Muscle of back (tissue), 11 donors: ENCODE measurements around the gene TBC1D22A. TPM values are rescaled to one million over a fixed set of nuclear protein-coding genes. Genes with fewer than 3 reads are reported as not detected.
"Not testable (repeated sequence)": the region's sequence is repeated elsewhere in the genome, so short reads cannot be mapped to it uniquely, and the experiment has no call there.

Experiments
- DNase-seq, 3 donors: peaks; one replicate each; pipeline versions ENCODE4 v3.0.0 to v3.0.0-alpha.2; 2013
- polyA plus RNA-seq, 10 donors: library from polyadenylated mRNA; unstranded; fragments of 120-200 nt; gene quantifications; one replicate each; pipeline ENCODE4 v1.2.1, GENCODE V29; 2013; ENCODE audit not compliant: insufficient read length in 10 of 10

The TBC1D22A gene
- polyA plus RNA-seq, 10 donors = 10.6 to 14.9 (median 13.4) TPM

DNA sequence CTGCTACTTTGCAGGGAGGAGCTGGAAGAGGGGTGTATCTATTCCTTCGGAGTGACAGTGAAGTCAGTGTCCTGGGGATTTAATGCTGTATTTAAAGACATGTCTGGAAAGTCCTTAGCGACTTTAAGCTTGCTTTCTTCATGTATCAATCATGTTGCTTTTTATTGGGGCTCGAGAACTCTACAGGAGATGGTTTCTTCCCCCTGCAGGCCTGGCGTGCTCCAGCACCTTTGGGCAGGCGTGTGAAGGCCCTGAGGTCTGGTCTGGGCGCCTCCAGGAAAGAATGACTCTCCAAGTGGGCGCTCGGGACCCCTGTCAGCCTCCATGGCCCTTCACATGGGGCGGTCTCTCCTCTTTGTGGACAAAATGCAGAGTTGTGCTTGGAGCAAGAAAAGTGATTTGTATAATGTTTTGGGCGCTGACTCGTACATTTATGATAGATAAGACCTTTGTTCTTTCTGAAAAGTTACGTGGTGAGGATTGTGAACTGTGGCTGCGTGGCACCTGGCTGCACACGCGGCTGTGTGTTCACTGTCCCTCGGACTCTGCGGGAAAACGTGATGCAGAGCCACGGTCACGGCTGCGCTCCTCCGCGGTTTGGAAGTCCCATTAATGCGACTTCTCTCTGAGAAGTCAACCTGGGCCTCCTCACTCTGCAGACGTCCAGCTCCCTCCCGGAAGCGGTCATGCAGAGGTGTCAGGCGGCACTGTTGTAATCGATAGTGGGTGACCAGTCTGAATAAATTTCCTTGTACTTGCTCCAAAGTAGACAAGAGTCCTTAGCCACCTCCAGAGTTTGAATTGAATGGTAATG lies 282.5 kb downstream of the TBC1D22A start:
- DNase-seq = no peak

DNA sequence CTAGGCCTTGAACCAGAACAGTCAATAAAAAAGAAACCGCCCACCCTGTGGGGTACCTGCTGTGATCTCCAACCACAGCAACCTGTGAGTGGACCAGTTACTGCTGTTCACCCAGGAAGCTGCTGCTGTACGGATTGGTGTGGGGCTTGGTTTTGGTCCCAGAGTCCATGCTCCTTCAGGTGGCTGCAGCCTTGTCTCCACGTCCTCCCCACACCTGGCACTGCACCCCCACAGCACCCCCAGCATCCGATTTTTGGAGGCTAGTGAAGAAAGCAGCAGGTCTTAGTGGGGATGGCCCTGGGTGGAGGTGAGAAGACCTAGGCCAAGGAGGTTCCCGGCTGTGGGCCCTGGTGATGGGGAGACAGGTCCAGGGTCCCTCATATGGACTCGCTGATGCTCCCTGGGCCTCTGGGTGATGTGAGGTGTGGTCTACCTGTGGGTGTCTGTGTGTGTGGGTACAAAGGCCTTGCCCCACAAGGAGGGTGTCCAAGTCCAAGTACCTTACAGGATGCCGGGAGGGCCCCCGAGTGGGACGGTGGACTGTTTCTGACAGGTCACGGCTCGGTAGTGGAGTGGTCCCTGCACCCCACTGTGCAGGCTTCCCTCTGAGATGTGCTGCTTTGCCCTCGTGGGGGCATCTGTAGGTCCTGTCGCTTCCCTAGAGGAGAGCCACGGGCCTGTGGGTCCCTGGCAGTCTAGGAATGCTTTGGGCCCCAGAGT lies 283.4 kb downstream of the TBC1D22A start:
- DNase-seq = no peak

DNA sequence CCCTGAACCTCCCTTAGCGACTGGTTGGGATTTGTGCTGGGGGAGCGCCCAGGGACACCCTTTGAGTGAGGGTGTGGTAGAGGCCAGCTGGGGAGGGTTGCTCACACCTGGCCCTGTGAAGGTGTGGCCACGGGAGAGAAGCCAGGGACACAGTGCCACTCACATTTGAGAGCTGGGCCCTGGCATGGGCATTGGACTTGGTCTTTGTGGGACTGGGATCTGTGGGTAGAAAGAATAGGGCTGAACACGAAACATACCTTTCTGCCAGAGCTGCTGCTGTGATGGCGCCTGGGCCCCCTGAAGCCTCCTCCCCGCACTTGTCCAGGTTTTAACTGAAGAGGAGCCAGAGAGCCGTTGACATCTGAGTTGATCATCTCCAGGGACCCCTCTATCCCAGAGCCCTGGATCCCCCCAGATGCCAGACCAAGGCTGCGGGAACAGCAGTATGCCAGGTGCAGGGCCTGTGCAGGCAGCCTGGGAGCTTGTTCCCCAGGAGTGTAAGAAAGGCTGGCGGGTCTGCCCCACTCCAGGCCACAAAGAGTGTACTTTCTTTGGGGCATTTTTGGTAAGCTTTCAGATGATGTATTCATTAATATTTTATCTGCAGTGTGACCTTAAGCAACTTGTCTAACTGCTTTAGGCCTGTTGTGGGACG lies 284.1 kb downstream of the TBC1D22A start:
- no peak for DNase-seq

DNA sequence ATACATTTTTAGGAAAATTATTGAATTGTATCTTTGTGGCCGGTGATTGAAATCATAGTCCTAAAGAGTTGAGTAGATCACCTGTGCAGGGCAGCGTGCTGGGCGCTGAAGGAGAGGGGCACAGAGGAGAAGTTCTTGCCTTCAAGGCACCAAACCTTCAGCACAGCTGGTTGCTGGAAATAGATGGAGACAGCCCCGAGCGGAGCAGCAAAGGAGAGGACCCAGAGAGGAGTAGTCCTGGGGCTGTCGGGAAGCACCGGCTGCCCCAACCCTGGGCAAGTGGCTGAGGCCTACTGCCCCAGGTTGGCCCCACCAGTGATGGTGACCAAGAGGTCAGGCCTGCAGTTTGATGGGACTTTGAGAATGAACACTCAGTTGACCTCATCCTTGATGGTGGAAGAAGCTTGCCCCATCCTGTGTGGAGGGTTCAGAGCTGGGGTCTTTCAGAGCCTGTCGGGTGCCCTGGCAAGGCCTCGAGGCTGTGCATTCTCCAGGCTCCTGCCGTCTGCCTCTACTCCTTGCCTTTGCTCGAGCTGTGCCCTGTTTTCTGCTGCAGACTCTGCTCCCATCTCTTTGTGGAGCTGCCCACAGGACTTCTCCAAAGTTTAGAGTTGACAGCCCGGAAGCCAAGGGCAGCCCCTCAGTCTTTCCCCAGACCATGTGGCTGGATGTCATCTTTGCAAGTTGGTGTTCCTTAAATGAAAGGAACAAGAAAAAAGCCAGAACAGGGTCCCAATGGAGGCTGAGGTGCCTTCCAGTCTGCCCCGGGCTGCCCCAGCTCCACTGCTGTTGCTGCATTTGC lies 285.1 kb downstream of the TBC1D22A start:
- no peak for DNase-seq

DNA sequence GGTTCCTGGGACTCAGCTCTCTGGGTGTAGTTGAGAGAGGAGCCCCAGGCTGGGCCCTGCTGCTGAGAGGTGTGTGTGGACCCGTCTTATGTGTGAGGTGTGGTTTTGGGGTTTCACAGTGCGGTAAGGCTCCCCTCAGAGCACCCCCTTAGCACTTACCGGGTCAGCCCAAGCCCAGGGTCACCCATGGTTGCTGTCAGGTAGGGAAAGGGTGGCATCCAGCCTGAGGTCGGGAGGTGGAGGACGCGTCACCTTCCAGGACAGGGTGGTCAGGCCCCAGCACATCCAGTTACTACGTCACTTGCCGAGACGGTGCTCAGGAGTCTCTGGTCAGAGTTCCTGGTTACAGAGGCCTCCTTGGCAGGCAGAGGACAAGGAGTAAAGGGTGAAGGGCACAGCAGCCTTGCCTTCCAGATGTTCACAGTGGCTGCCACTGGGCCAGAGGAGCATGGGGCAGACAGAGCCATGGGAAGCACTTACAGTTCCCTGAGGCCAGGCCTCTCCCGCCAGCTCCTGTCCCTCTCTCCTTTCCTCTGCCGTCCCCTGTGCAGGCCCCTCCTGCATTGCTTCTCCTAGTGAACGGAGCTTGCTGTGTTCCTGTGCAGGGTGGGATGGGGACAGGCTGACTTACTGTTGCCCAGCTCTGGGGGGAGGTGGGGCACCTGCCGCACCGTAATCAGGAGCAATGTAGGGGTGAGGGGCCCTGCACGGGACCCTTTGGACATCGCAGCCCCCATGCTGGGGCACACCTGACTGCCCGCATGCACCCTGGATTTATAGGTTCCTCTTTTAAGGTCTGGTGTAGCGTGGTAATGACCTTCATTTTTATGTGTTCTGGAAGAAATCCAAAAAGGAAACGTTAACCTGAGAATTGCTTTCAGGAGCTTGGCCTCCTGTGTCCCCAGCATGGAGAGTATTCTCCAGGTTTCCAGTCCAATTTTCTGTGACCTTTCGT lies 285.9 kb downstream of the TBC1D22A start:
- DNase-seq = no peak

DNA sequence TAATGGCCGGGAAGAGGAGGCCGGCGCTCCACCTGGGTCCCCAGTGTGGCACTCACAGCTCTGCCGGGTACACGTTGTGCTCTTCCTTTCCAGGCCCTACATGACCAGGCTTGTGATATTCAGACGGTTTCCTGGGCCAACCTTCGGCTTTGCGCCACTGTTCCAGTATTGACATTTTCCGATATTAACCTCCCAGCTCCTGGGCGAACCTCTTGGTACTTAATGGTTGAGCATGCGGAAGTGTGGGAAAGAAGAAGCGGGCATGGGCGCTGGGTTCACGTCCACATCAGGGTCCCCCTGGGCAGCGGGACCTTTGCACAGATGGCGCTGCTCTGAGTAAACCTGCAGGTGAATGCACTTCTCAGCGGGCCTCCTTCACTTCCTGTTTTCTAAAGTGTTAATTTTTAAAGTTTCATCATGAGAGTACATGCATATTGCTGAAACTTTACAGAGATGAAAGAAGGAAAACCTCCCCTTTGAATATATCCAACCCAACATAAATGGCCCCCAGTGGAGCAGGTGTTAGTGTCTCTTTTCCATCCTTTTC lies 286.7 kb downstream of the TBC1D22A start:
- DNase-seq = no peak

DNA sequence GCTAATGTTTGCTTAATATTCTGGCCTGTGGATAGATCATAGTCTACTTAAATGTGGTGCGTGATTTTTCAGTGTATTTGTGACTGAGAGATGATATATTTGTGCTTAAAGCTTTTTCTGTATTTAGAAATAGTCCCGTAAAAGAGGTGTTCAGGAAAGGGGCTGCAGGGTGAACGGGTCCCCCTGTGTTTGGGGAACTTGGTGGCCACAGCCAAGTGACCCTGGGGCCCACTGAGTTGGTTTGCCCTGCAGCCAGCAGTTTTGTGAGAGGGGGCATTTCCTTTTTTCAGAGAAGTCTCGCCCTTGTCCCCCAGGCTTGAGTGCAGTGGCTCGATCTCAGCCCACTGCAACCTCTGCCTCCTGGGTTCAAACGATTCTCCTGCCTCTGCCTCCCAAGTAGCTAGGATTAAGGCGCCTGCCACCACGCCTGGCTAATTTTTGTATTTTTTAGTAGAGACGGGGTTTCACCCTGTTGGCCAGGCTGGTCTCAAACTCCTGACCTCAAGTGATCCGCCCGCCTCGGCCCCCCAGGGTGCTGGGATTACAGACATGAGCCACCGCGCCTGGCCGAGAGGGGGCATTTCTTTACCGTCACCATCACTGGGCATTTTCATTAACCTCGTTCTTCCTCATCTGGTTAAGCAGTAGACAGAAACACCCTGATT lies 287.4 kb downstream of the TBC1D22A start:
- not testable (repeated sequence) for DNase-seq

DNA sequence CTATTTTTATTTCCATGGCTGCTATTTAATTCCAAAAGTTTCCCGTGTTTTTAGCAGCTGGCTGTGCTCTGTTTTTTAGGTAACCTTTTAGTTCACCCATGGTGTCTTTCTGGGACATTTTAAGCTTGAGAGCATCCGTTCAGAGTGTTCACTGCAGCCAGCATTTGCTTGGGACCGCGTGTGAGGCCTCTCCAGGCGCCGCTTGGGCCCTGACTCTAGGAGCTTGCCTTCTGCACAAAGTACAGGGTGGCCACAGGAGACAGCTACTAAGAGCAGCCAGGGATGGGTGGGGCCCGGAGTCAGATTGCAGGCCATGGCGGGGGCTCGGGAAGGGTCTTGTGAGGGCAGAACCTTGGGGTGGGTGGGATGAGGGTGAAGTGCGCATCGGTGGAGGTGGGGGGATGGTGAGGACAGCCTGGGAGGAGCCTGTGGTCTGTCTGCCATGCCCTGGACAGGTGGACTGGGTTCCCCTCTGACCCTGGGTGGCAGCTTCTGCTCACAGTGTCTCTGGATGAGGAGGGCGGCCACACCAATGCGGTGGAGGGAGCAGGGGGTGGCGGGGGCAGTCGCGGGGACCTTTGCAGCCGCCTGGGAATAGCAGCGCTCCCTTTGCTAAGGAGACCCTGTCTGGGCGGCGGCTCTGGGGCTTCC lies 288.1 kb downstream of the TBC1D22A start:
- peak in 1 of 3 donors; percentile 49 for DNase-seq

DNA sequence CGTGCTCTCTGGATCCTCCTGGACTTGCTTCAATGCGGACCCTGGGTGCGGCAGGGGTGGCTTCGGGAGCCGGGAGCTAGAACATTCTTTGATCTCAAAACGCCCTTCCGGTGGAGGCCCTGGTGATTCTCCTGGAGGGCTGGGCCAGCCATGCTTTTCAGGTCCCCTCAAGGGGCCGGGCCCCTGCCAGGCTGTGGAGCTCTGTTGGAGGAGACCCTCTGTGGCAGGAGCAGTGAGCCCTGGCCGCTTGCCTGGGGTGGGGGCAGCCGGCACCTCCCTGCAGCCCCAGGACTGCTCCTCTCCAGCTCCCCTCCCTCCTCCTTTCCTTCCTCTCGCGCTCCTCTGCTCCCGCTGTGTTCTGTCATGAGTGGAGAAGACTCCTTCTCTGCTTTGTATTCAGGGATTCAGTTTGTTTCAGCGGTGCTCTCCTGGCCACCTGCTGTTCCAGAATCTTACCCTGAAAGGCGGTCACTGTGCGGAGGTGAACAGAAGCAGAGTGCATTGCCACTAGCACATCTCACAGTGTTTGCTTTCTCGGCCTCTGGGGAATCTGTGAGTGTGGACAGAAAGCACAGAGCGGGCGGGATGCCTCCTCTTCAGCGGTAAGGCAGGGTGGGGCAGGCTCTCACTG lies 289.1 kb downstream of the TBC1D22A start:
- DNase-seq = no peak

DNA sequence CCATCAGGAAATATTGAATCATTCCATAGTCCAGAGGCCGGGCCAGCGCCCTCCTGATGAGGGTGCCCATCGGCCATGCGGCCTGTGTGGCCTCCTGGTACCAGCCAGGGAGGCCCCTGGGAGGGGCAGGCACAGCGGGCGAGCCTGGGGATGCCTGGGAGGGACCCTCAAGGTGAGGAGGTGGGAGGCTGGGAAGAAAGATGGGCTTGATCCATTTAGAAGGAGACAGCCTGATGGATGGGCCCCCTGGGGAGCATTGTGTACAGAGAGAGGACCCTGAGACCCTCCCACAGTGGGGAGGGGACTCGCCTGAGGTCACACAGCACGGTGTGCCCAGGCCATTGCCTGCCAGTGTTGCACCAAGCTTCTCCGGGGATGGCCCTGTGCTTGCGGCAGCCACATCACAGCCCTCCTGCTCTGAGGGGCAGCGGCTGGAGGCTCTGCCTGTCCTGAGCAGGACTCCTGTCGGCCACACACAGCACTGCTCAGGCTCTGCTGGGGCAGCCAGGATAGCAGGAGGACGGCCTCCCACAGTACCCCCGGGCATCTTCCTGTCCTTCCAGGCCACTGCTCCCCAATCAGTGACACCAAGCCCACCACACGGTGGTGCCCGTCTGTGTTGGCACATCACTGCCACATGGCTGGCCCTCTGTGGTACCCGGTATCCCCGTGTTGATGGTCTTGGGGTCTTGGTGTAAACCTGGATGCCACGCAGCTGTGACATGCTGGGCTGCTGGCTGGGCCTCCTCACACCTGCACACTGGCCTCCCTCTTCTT lies 290.0 kb downstream of the TBC1D22A start:
- no peak for DNase-seq

DNA sequence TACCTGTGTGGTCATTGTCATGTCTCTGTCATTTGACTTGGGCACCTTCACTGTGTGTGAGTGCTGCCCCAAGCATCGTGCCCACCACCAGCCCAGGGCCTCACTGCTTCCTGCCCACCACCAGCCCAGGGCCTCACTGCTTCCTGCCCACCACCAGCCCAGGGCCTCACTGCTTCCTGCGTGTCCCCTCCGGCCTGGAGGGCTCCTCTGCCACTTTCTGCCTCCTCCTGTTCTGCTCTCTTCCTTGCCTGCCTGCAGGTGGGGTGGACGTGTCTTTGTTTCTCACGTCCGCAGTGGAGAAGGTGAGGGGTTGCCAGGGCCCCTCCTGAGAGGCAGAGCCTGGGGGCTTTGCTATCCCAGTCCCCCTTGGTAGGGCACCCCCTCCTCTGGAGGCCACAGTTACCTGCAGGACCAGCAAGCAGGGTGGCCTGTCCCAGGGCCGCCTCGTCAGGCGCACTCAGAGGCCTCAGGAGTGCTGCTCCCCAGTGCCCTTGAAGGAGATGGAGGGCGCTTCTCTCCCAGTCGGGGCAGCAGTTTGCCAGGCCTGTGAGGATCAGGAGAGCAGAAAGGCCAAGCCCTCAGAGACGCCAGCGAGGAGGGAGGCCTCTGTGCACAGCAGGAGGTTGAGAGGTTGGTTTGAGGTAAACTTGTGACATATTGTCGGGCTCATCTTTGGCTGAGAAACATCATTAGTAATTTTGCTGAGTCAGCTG lies 290.7 kb downstream of the TBC1D22A start:
- DNase-seq = peak in 1 of 3 donors; percentile 28

DNA sequence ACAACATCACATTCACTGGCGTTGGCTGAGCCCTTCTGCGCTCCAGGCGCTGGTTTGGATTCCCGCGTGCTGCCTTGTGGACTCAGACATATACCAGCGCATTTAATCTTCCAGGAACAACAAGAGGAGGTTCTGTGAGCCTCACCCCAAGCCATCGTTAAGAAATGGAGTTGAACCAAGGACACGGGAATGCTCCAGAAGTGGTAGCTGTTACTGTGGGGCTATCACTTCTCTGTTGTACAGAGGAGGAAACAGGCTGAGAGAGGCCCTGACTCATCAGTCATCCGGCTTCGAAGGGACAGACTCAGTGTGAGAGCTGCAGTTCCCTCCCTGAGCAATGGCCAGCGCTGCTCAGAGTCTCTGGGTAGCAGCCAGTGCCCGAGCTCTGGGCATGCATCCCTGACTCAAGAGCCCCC lies 291.3 kb downstream of the TBC1D22A start:
- DNase-seq = peak in 1 of 3 donors; percentile 33

DNA sequence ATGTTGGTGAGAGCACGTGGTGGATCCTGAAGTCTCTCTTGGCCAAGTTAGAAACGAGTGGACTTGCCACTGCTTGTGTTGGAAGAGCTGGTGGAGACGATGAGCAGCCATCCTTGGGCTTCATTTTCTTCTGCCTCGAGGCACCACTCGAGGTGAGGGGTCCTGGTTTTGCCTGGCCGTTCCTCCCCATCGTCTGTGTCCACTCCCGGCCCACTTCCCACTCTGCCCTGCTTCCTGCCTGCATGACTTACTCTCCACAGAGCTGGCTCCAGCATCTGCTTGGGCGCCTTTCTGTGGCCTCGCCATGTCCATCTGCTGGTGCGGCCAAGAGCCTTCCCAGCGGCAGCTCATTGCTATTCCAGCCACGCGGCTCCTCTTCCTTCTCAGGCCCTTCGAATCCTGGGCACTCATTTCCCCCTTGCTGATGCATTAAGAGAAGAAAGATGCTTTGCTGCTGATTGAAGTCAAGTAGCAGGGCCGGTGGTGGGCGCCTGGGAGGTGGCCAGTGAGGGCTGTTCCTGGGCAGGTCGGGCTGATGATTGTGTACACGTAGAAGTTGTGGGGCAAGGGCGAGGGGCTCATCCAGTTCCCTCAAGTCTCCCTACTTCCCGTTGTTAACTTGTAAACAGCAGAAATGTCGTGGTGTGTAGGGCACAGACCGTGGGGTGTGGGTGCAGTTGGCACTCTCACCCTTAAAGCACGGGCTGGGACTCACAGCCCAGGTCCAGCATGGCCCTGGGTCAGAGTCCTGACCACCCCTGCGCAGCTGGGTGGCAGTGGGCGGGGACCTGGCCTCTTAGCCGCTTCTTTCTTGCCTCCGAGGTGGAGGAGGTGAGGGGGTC lies 292.0 kb downstream of the TBC1D22A start:
- no peak for DNase-seq

DNA sequence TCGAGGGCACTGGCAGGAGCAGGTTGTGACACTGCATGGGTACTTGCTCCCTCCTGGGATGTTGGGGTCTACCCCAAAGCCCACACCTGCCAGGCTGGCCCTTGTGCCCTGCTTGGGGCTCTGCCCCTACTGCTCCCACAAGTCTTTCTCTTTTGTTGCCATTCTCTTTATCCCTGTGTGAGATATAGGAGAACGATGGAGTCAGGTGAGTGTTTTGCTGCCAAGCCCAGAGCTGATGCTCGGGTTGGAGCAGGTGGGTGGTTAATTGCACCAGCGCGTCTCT lies 292.6 kb downstream of the TBC1D22A start:
- no peak for DNase-seq

DNA sequence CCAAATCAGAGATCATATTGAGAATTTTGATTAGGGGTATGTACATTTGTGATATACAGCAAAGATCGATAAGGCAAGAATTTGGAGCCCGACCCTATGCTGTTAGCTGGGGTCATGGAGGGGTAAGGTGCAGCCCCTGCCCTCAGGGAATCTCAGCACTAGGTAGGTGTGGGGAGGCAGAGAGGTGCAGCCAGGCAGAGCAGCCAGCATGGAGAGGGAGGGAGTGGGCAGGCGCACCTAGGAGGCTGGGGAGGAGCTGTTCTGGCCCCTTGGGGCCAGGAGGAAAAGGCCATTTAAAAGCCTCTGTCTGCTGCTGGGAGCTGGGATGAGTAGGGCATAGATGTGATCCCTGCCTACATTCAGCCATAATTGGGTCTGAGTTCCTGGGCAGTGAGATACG lies 293.0 kb downstream of the TBC1D22A start:
- no peak for DNase-seq

DNA sequence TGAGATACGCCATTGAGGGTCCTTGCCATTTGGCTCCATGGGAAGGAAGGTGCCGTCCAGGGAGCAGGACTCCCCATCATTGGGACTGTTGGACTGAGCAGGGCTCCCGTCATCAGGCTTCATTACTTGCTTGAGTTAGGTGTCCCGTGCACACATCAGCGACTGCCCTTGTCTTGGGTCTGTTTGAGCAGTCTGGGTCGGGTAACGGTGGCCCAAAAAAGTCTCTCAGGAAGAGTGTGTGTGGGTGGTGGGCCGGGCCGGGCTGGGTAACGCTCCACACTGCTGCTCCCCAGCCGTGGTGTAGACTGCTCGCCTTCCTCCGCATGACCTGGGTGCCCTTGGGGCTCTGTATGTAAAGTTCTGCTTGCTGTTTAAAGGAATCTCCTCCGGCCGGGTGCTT lies 293.5 kb downstream of the TBC1D22A start:
- no peak for DNase-seq
